Stimulated activated CD4-positive, alpha-beta T cell treated with anti-CD3 and anti-CD28 coated beads, TNF-alpha, amount 100 ng/mL, for 4 hours (primary cell): ENCODE results near the gene KRT6A.

Source experiments
- DNase-seq, 3 experiments: peaks; one replicate each; pipeline ENCODE4 v3.0.0-alpha.2; 2020; ENCODE audit warnings: low read depth in 3 of 3

KRT6A gene

DNA sequence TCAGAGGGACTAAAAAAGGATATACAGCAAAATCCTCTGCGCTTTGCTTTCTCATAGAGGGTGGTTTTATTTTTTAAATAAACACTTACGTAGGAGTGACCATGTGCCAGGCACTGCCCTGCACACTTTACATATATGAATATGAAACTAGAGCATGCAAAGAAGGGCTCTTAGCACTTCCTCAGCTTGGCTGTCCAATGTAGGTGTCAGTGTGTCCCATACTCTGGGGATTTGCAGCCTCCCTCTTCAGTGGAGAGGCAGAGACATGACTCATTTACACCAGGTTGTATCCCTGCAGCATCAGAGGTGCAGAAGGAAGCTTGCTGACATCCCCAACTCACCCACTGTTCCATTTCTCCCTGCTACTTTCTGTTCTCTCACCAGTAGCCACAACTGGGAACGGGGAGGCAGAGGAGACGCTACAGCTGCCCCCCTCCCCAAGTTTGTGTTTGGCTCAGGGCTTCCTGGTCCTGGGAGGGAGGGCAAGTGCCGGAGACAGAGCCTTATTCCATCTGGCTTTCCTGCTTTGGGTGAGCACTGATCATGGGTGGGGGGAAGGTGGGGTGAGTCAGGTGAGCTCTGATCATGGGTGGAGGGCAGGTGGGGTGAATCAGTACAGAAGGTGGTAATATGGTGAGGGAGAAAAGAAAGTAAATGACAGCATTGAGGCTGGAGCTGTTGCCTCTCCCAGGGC, 32.0 kb upstream of the KRT6A start:
- DNase-seq = no peak

DNA sequence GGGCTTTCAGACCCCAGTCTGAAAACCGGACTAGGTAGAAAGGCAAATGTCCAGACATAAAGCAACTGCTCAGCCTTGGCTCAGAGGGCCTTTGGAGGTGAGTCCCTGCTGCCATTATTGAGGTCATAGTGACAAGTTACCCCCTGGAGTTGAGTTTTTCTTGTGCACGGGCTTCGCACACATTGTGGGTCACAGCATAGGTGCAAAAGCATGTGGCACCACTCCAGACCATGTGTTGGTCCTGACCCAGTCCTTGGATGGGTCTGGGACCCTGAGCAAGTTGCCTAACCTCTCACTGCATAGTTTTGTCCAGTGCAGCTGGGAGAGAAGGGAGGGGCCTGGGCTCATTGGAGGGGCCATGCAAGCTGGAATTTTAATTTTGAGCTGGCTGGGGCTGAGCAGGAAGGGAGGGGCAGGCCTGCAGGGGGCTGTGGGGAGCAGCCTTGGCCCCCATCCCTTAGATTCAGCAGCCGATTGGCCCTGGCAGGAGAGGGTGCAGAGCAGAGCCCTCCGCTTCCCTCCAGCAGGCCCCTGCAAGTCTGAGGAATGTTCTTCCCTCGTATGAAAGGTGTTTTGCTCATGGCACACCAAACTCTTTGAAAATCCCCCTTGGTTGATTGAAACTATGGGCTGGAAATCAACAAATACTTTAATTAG, 31.3 kb upstream of the KRT6A start:
- DNase-seq = no peak

DNA sequence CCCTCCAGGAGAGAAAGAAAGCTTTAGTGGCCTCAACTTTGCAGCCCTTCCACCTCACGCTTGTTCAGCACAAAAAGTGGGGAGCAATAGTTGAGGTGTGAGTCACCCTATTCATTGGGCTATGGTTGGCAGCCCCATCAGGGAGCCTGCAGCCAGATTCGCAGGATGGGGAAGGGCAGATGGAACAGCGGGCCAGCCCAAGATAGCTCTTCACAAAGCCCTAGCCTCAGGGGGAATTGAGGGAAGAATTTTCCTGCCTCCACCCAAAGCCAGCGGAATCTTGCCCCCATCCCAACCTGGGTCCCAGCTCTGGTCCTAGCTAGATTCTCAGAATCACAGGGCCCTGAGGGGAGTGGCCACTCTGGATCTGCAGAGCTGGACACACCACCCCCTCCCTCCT, 30.8 kb upstream of the KRT6A start:
- DNase-seq = no peak

GRCh38 chr12:52522346-52523011, 29.4 kb upstream of the KRT6A start:
- no peak for DNase-seq

DNA sequence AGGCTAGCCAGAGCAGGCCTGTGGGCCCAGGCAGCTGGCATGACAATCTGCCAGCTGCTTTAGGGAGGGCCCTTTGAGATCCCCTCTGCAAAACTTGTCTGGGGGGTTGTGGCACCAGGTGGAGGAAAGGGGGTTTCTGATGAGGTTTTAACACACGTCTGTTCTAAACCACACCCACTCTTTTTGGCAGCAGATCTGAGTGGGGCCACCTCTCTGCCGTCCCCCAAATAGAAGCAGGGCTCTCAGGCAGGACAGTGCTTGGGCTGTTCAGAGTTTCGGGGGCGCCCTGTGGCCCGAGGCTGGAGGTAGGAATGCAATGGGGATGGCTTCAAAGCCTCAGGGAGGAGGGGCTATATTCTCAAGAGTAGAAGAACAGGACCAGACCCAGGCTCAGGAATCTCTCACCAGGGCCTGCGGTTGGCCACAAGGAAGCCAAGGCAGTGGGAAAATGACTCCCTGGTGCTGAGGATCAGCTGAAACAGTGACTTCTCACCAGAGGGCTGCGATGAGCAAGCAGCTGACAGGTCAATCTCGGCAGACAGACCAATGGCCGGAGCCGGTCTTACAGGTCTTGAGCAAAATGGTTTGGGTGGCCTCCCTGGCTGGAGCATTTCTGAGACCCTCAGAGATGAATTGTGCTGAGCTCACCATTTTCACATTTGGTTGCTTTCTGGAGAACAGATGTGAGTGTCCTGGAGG, 28.7 kb upstream of the KRT6A start:
- DNase-seq = no peak

GRCh38 chr12:52521175-52521567, 28.1 kb upstream of the KRT6A start:
- no peak for DNase-seq

DNA sequence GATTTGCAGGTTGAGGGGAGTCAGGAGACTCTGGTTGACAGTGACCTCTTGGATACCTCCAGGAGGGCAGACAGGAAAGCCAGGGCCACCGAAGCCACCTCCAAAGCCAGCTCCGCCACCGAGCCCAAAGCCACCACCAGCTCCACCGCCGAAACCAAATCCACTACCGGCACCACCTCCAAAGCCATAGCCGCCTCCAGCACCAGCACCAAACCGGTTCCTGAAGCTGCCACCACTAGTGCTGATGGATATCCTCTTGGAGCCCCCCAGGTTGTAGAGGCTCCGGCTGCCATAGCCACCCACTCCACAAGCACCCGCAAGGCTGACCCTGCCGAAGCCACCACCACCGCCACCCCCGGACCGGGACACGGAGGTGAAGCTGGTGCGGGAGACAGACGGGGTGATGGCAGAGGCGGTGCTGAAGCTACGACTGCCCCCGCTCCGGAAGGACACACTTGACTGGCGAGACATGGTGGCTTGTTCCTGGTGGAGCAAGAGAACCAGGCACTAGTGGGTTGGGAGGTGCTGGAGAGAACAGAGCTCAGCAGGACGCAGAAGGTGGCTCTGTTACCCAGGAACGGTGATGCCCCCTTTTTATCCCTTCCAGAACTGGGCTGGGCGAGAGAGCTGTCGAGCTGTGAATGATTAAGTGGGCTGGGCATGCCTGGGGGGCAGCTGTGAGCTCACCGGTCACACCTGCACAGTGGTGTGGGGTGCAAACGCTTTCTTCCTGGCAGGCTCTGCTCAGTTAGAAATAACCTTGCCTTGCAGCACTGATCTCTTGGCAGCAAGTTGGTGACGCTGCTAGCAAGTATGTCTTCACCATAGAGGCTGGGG, 27.0 kb upstream of the KRT6A start, which contains the start of gene KRT5:
TSS of gene KRT5 (minus strand) at position 569 of the 837 bp plus-strand sequence. CDS start at position 471, 98 bp downstream.
- DNase-seq = no peak

DNA sequence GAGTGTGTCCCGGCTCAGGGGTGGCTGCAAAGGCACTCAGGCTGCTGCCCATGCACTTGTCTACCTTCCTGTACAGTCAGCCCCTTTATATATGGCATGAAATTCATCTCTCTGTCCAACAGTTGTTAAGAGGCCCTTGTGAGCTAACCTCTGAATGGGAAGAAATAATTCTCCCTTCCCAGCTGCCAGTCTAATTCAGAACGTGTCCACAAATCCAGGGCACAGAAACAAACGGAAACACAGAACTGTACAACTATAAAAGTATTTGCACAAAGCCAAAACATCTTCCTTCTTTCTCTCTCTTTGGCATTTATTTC, 26.3 kb upstream of the KRT6A start:
- DNase-seq = no peak

- DNase-seq = no peak
Measured at GRCh38 chr12:52518574-52519386, 25.7 kb upstream of the KRT6A start.

- no peak for DNase-seq
Measured at GRCh38 chr12:52517888-52518287, 24.8 kb upstream of the KRT6A start.

- DNase-seq = no peak
Measured at GRCh38 chr12:52517005-52517835, 24.2 kb upstream of the KRT6A start.

DNA sequence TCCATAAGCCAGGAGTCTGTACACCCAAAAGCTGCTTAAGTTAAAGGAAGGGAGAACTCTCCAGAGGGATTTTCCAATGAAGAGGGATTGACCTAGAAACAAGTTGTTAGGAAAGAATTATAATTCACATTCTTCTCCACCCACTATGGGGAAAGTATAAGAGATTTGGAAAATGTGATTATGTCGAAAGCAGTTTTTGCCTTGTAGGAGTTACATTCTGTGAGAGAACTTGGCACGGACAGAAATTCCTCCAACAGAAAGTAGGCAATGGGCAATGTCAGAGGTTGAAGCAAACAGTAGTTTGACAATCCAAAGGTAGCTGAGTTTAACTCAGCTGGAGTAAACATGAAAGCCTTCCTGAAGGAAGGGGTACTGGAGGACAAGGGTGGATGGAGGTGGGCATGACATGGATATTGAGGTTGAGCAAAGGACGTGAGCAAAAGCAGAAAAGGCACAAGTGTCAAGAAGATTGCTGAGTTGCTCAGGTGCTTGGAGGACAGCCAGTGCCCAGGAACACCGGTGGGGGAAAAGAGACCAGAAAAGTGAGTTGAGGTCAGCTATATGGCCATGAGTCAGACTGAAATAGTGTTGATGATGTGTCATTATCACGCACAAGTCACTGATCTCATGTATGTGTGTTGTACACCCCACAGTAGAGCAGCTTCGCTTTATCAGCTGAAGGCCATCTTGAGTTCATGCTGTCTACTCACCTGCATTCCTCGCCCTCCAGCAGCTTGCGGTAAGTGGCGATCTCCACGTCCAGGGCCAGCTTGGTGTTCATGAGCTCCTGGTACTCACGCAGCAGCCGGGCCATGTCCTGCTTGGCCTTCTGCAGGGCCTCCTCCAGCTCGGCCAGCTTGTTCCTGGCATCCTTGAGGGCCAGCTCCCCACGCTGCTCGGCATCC, 23.1 kb upstream of the KRT6A start:
- no peak for DNase-seq

GRCh38 chr12:52515319-52515646, 22.2 kb upstream of the KRT6A start:
- no peak for DNase-seq

GRCh38 chr12:52514471-52515318, 21.6 kb upstream of the KRT6A start:
- DNase-seq = no peak

DNA sequence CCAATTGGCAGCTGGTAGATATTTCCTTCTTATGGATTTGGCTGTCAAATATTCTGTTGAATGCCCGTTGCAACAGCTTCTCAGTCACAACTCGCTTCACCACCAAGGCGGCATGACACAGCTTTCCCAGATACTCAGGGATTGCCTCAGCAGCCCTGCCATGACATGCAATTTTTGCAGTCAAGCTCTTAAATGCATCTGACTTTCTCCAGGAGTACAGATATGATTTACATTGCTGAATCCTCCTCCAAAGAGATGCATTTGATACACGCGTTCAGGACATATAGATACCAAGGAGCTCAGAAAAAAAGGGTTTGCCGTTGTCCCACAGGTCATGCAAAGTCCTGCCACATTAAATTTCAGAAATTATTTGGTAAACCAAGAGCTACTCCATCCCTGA, 20.7 kb upstream of the KRT6A start:
- no peak for DNase-seq

DNA sequence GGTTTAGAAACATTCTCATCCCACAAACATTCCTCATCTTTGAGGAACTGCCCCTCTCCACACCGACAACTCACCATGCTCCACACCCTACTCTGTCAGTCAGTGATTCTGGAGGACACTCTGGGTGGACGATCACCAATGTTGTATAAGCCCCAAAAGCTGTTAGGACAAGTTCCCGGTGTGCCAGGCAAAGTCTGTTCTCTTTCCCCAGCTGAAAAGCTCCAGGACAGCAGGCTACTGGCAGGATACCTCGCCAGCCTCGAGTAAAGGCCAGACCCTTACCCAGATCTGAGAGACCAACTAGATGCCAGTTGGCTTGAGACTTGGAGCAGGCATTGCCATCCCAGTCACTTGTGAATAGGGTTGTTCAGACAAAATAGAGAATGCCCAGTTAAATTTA, 15.2 kb upstream of the KRT6A start:
- no peak for DNase-seq

- DNase-seq = no peak
Measured at GRCh38 chr12:52506858-52507715, 14.0 kb upstream of the KRT6A start.
